Activated naive CD4-positive, alpha-beta T cell treated with anti-CD3 and anti-CD28 coated beads, Interleukin-2, amount 50 U/mL, for 72 hours (primary cell): ENCODE measurements around the gene ZBTB34. TPM values are rescaled to one million over a fixed set of nuclear protein-coding genes. Genes with fewer than 3 reads are reported as not detected.
A peak's percentile ranks its signal among the peaks of the same experiment; 100 is the strongest.
"Not testable (repeated sequence)": the region's sequence is repeated elsewhere in the genome, so short reads cannot be mapped to it uniquely, and the experiment has no call there.

ENCODE experiments used
- ATAC-seq, 2 donors: fragments of 150-1000 bp; cut with Tn5 transposase; 2 replicates each; pipeline ENCODE4 v1.10.0; 2021; ENCODE audit warnings: mild to moderate bottlenecking in 2 of 2, moderate library complexity in 2 of 2
- DNase-seq, 2 donors: peaks; one replicate each; pipeline ENCODE4 v3.0.0; 2021 to 2022; ENCODE audit warnings: low spot score in 2 of 2
- H3K27ac Mint-ChIP-seq, 2 donors: one replicate each; pipeline ENCODE4 v1.8.0; 2022; ENCODE audit warnings: mild to moderate bottlenecking in 2 of 2, mixed read lengths in 2 of 2
- H3K36me3 Mint-ChIP-seq, 2 donors: one replicate each; pipeline ENCODE4 v1.8.0; 2022; ENCODE audit warnings: mixed read lengths in 2 of 2
- H3K9me3 Mint-ChIP-seq, 2 donors: one replicate each; pipeline ENCODE4 v1.8.0; 2022; ENCODE audit warnings: mixed read lengths in 2 of 2
- total RNA-seq, 2 donors: library from RNA; stranded (reverse); gene quantifications; one replicate each; pipeline ENCODE4 v1.2.3, GENCODE V29; 2022

Gene ZBTB34, protein sequence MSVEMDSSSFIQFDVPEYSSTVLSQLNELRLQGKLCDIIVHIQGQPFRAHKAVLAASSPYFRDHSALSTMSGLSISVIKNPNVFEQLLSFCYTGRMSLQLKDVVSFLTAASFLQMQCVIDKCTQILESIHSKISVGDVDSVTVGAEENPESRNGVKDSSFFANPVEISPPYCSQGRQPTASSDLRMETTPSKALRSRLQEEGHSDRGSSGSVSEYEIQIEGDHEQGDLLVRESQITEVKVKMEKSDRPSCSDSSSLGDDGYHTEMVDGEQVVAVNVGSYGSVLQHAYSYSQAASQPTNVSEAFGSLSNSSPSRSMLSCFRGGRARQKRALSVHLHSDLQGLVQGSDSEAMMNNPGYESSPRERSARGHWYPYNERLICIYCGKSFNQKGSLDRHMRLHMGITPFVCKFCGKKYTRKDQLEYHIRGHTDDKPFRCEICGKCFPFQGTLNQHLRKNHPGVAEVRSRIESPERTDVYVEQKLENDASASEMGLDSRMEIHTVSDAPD
- 10 to 100 TPM in 1 of 2 donors, 1 to 10 TPM in 1; 5.2 to 15.9 TPM for total RNA-seq

DNA sequence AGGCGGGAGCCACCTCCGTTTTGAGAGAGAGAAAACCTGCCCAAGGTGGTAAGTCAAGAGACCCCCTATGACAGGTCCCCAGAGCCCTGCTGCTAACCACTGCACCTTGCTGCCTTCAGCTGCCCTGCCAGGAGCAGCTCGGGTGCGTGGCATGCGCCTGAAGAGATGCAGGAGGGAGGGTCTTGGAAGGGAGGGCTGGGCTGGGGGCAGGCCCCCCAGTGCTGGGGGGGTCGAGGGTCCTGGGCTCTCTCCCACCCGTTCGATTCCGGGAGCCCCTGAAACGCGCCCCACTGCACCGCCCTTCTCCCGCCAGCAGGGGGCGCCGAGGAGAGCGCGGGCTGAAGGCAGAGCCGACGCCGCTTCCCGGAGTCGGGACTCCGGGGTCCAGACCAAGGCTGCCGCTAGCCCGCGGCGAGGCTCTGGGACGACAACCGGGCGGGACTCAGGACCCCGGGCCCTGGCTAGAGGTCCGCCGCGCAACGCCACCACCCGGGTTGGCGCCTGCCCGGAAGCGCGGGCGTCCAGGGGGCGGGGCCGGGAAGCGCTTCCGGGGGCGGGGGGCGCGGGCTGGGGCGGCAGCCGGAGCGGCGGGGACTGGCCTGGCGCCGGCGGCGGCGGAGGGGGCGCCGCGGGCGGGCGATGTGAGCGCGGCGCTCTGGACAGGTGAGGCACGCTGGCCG lies at the start of gene ZBTB34:
ZBTB34 (plus strand) TSS at position 563 of the 680 bp plus-strand sequence. CDS start 18,761 bp downstream, outside the sequence.
- DNase-seq, result peak; percentile 86 to 93
- peak within 1 kb of the TSS; percentile 83 to 95 for H3K27ac Mint-ChIP-seq
- no peaks in the 10 kb centered on the region for H3K9me3 Mint-ChIP-seq
- peak; percentile 80 to 84 for ATAC-seq
- H3K36me3 Mint-ChIP-seq, result peaks cover 0 to 6% of the 10 kb centered on the region in 2 donors

DNA sequence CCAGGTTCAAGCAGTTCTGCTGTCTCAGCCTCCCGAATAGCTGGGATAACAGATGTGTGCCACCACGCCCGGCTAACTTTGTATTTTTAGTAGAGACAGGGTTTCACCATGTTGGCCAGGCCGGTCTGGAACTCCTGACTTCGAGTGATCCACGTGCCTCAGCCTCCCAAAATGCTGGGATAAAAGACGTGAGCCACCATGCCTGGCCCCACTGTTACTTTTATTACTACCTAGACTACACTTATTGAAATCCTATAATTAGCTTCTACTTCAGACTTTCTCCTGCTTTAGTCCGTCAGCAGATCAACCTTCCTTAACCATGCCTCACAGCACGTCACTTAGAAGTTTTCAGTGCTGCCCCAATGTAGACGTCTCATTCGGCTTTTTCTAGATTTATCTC lies 47.4 kb upstream of the ZBTB34 start:
- Mint-ChIP-seq H3K9me3 (peaks cover 15 to 16% of the 10 kb centered on the region in 2 donors), H3K36me3 (peaks cover 47 to 61% of the 10 kb centered on the region in 2 donors), H3K27ac (no peak overlapping the region)
- no peak for DNase-seq
- ATAC-seq, result no peak

DNA sequence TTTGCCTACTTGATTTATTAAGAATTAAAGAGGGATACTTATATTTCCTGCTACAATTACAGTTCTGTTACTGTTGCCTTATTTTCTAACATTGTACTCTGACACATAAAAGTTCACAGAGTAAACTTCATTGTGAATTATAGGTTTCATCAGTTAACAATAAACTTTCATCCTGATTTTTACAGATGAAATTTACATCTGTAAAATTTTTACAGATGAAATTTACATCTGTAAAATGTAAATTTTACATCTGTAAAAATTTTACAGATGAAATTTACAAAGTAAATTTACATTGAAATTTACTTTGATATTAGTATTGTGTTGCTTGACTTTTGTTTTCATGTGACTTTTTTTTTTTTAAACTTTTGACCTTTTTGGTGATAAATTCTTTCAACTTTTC lies 46.3 kb upstream of the ZBTB34 start:
- Mint-ChIP-seq H3K36me3 (peaks cover 55 to 71% of the 10 kb centered on the region in 2 donors), H3K9me3 (peaks cover 19 to 21% of the 10 kb centered on the region in 2 donors), H3K27ac (no peak overlapping the region)
- DNase-seq (no peak), ATAC-seq (no peak)

DNA sequence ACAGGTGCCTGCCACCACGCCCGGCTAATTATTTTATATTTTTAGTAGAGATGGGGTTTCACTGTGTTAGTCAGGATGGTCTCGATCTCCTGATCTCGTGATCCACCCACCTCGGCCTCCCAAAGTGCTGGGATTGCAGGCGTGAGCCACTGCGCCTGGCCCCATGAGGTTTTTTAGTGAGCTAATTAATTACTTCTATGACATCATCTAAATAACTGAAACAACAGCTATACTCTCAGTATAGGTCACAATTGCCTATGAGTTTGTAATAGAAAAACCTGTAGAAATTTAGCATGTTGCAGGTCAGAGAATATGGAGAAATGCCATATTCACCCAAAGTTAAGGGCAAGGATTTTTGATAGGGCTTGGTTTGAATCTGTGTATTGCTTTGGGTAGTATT lies 42.8 kb upstream of the ZBTB34 start:
- not testable (repeated sequence) for DNase-seq, H3K27ac Mint-ChIP-seq, ATAC-seq
- Mint-ChIP-seq H3K9me3 (peaks cover 19 to 26% of the 10 kb centered on the region in 2 donors), H3K36me3 (peaks cover 54 to 76% of the 10 kb centered on the region in 2 donors)

DNA sequence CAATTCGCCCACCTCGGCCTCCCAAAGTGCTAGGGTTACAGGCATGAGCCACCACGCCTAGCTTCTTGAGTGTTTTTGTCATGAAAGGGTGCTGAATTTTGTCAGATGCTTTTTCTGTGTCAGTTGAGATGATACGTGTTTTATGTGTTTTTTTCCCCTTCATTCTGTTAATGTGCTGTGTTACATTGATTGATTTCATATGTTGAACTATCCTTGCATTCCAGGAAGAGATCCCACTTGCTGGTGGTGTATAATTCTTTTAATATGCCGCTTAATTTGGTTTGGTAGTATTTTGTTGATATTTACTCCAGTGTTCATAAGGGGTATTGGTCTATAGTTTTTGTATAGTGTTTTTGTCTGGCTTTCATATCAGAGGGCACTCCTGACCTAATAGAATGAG lies 42.0 kb upstream of the ZBTB34 start:
- Mint-ChIP-seq H3K9me3 (peaks cover 19 to 22% of the 10 kb centered on the region in 2 donors), H3K27ac (no peak overlapping the region), H3K36me3 (peaks cover 45 to 67% of the 10 kb centered on the region in 2 donors)
- no peak for DNase-seq
- no peak for ATAC-seq

DNA sequence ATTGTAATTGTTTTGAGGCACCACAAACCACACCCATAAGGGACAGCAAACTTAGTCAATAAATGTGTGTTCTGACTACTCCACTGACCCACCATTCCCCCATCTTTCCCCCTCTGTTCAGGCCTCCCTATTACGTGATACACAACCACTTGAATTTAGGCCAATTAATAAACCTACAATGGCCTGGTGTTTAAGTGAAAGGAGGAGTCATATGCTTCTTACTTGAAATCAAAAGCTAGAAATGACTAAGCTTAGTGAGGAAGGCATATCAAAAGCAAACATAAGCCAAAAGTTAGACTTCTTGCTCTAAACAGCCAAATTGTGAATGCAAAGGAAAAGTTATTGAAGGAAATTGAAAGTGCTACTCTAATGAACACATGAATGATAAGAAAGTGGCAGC lies 41.0 kb upstream of the ZBTB34 start:
- DNase-seq (no peak), ATAC-seq (peak; percentile 87 to 96)
- Mint-ChIP-seq H3K9me3 (peaks cover 18 to 19% of the 10 kb centered on the region in 2 donors), H3K36me3 (peaks cover 37 to 57% of the 10 kb centered on the region in 2 donors), H3K27ac (peak overlapping the region; percentile 22 to 31)

DNA sequence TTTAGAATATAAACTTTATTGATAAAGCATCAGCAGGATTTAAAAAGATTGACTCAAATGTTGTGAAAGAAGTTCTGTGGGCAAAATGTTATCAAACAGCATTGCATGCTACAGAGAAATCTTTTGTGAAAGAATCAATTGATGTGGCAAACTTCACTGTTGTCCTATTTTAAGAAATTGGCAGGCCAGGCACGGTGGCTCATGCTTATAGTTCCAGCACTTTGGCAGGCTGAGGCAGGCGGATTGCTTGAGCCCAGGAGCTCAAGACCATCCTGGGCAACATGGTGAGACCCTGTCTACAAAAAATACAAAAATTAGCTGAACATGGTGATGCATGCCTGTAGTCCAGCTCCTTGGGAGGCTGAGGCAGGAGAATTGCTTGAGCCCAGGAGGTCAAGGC lies 38.2 kb upstream of the ZBTB34 start:
- Mint-ChIP-seq H3K36me3 (peaks cover 19 to 38% of the 10 kb centered on the region in 2 donors), H3K27ac (no peak overlapping the region), H3K9me3 (peaks cover 5 to 10% of the 10 kb centered on the region in 2 donors)
- no peak for ATAC-seq
- no peak for DNase-seq

DNA sequence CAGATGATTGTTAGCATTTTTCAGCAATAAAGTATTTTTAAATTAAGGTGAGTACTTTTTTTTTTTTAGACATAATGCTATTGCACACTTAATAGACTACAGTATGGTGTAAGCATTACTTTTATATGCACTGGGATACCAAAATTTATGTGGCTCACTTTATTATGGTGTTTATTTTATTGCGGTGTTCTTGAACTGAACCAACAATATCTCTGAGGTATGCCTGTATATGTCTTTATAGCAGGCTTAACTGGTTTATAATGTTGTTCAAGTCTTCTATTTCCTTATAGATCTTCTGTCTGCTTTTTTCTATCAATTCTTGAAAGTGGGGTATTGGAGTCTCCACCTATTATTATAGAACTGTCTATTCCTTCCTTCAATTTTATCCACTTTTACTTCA lies 37.6 kb upstream of the ZBTB34 start:
- Mint-ChIP-seq H3K27ac (no peak overlapping the region), H3K9me3 (peaks cover 5 to 10% of the 10 kb centered on the region in 2 donors), H3K36me3 (peaks cover 19 to 35% of the 10 kb centered on the region in 2 donors)
- no peak for DNase-seq
- no peak for ATAC-seq

DNA sequence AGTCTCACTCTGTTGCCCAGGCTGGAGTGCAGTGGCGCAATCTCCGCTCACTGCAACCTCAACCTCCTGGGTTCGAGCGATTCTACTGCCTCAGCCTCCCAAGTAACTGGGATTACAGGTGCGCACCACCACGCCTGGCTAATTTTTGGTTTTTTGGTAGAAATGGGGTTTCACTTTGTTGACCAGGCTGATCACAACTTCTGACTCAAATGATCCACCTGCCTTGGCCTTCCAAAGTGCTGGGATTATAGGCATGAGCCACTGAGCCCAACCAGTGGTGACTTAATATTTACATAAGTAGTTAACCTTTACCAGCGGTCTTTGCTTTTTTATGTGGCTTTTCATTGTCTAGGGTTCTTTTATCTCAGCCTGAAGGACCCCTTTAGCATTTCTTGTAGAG lies 36.4 kb upstream of the ZBTB34 start:
- not testable (repeated sequence) for ATAC-seq, DNase-seq, H3K27ac Mint-ChIP-seq, H3K9me3 Mint-ChIP-seq
- peaks cover 11 to 23% of the 10 kb centered on the region in 2 donors for H3K36me3 Mint-ChIP-seq

DNA sequence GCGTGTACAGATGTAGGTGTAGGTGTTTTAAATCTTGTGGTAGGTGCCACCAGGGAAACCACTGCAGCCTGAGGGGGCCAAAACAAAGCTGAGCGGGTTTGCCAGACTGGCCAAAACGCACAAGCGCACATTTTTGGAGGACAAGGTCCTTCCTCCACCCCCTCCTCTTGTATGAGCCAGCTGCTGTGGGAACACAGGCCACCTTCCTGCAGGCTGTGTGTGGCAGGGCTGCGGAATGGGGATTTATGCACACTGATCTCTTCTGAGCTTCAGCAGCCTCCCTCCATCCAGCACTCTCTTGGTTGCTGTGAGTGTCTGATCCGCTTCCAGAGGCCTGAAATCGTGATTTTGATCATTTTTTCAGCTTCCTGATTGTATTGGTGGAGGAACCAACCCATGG lies 33.2 kb upstream of the ZBTB34 start:
- Mint-ChIP-seq H3K27ac (no peak overlapping the region), H3K36me3 (peaks cover 4 to 10% of the 10 kb centered on the region in 2 donors), H3K9me3 (no peaks in the 10 kb centered on the region)
- ATAC-seq (no peak), DNase-seq (no peak)

DNA sequence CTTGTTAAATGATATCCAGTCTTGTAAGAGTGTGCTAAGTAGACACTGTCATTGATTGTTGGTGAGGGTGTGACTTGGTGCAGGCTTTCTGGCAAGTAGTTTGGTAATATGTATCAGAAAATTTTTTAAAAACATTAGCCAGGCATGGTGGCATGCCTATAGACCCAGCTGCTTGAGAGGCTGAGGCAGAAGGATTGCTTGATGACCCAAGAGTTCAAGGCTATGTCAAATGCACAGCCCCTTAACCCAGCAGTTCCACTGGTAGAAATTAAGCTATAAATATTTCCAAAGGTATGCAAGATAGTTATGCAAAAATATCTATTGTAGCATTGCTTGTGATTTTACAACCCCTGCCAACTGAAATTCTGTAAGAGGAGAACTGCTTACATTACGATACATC lies 31.4 kb upstream of the ZBTB34 start:
- Mint-ChIP-seq H3K36me3 (peaks cover 18 to 23% of the 10 kb centered on the region in 2 donors), H3K27ac (no peak overlapping the region), H3K9me3 (no peaks in the 10 kb centered on the region)
- DNase-seq (no peak), ATAC-seq (no peak)

DNA sequence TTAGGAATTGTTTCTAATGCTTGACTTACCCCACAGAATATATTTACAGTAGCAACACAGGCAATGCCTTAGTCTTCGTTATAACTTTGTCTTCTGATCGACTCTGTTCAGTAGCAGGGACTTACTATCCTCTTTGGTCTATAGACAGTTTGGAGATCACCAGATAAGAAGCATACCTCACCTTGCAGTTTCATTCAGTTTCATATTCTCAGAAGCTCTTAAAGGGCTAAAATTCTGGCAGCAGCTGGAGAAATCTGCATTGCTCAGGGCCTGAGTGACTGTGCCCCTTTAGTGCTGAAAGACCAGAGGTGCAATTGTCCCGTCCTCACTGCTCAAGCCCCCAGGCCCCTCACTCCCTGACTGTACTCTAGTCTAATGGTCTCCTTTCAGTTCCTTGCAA lies 29.6 kb upstream of the ZBTB34 start:
- no peak for DNase-seq
- no peak for ATAC-seq
- H3K27ac Mint-ChIP-seq, result no peak overlapping the region
- no peaks in the 10 kb centered on the region for H3K9me3 Mint-ChIP-seq
- H3K36me3 Mint-ChIP-seq, result peaks cover 21 to 35% of the 10 kb centered on the region in 2 donors

DNA sequence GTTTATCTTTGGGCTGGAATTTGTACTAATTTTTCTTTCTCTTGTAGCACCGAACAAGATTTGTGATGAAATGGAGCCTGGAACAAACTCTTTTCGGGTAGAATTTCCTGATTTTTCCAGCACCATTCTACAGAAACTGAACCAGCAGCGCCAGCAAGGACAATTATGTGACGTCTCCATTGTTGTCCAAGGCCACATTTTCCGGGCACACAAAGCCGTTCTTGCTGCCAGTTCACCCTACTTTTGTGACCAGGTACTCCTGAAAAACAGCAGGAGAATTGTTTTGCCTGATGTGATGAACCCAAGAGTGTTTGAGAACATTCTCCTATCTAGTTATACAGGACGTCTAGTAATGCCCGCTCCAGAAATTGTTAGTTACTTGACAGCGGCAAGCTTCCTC lies 28.0 kb upstream of the ZBTB34 start:
- no peak for DNase-seq
- Mint-ChIP-seq H3K27ac (no peak overlapping the region), H3K9me3 (no peaks in the 10 kb centered on the region), H3K36me3 (peaks cover 21 to 31% of the 10 kb centered on the region in 2 donors)
- no peak for ATAC-seq

DNA sequence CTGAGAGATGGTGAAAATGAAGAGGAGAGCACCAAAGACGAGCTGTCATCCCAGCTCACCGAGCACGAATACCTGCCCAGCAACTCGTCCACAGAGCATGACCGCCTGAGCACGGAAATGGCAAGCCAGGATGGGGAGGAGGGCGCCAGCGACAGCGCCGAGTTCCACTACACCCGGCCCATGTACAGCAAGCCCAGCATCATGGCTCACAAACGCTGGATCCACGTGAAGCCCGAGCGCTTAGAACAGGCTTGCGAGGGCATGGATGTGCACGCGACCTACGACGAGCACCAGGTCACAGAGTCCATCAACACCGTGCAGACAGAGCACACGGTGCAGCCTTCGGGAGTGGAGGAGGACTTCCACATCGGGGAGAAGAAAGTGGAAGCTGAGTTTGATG lies 27.4 kb upstream of the ZBTB34 start:
- Mint-ChIP-seq H3K27ac (no peak overlapping the region), H3K9me3 (no peaks in the 10 kb centered on the region), H3K36me3 (peaks cover 21 to 31% of the 10 kb centered on the region in 2 donors)
- ATAC-seq, result no peak
- DNase-seq, result no peak

DNA sequence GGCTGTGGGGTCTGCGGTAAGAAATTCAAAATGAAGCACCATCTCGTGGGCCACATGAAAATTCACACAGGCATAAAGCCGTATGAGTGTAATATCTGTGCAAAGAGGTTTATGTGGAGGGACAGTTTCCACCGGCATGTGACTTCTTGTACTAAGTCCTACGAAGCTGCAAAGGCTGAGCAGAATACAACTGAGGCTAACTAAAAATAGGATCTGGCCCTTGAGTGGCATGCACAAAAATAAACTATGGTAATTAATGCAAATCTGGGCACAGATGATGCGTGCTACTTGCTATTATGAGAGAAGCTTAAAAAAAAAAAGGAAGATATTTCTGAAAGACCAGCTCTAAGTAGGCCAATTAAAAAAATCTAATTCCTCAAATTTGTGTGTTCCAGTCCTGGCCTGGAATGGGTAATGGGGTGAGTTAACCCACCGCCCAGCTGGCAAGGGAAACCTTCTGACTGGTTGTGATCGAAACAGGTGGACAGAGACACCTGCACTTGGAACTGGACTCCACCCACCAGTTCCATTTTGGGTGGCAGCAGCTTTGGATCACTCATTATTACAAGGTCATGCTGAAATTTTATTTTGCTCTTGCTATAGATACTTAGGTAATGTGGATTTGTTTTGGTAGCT lies 26.6 kb upstream of the ZBTB34 start:
- no peak overlapping the region for H3K27ac Mint-ChIP-seq
- no peaks in the 10 kb centered on the region for H3K9me3 Mint-ChIP-seq
- ATAC-seq (no peak), DNase-seq (no peak)
- peaks cover 21 to 31% of the 10 kb centered on the region in 2 donors for H3K36me3 Mint-ChIP-seq

DNA sequence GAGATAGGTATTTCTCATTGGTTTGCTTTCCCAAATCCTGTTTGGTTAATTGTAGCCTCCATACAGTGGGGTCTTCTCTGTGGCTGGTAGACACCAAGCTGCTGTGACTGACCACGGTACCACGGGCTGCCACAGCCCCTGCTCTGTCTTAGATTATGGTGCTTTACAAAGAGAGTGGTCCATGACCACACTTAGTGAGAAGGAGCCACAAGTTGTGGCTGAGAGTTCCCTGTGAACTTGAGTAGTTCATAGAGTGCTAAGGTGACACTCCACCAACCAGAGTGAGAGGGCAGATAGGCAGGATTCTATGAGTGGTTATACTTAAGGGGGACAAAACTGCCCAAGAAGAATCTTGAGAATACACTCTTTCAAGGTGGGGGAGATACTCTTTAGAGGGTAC lies 25.8 kb upstream of the ZBTB34 start:
- DNase-seq (no peak), ATAC-seq (peak in 1 of 2 donors; percentile 29)
- Mint-ChIP-seq H3K27ac (no peak overlapping the region), H3K36me3 (peaks cover 21 to 31% of the 10 kb centered on the region in 2 donors), H3K9me3 (no peaks in the 10 kb centered on the region)

DNA sequence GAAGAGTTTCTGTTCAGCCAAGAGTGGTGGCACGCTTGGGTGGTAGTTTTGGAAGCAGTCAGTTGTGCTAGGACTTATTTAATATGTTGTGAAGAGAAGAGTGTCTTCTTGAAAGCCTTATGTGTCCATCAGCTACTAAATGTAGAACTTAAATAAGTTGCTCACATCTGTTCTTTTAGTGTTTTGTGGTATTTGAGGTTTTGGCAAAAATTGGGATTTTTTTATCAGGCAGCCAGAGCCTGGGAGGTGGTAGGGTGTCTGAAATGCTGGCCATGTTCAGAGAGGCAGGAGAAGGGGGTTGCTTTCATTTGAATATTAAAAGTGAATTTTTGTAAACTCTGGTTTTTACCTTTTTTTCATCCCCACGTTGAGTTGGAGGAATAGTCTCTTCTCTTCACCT lies 24.2 kb upstream of the ZBTB34 start:
- no peak overlapping the region for H3K27ac Mint-ChIP-seq
- ATAC-seq, result no peak
- peaks cover 21 to 31% of the 10 kb centered on the region in 2 donors for H3K36me3 Mint-ChIP-seq
- no peaks in the 10 kb centered on the region for H3K9me3 Mint-ChIP-seq
- no peak for DNase-seq
